ENCODE results near the gene SPTB. TPM values are rescaled to one million over a fixed set of nuclear protein-coding genes. Genes with fewer than 3 reads are reported as not detected.

The SPTB gene
- total RNA-seq, 2 donors from 2014 or later, result 0.34 to 0.42 TPM

GRCh38 chr14:64831419-64831818 lies 48.3 kb downstream of the SPTB start:
- DNase-seq (no peak), ATAC-seq (no peak)
- intact Hi-C loops (cut with DNase I, micrococcal nuclease), result no loop called here

- intact Hi-C loops (cut with DNase I, micrococcal nuclease), result no loop called here
- DNase-seq (no peak), ATAC-seq (no peak)
Measured at GRCh38 chr14:64830961-64831360, 48.7 kb downstream of the SPTB start.

GRCh38 chr14:64828071-64828470 lies 51.6 kb downstream of the SPTB start:
- intact Hi-C loops (cut with DNase I, micrococcal nuclease), result loop anchor here (10.0 kb wide), 2 partner anchors 67 to 157 kb away; partner anchors contain the start of gene FNTB (in 1 of the 2)
- no peak for DNase-seq
- ATAC-seq, result no peak

GRCh38 chr14:64826845-64827244 lies 52.9 kb downstream of the SPTB start:
- intact Hi-C loops (cut with DNase I, micrococcal nuclease), result loop anchor here (10.0 kb wide), 2 partner anchors 68 to 158 kb away; partner anchors contain the start of gene FNTB (in 1 of the 2)
- ATAC-seq (no peak), DNase-seq (no peak)

- DNase-seq (no peak), ATAC-seq (no peak)
- intact Hi-C loops (cut with DNase I, micrococcal nuclease), result loop anchor here (10.0 kb wide), 2 partner anchors 68 to 158 kb away; partner anchors contain the start of gene FNTB (in 1 of the 2)
Measured at GRCh38 chr14:64826333-64826732, 53.4 kb downstream of the SPTB start.

GRCh38 chr14:64825509-64825908 lies 54.2 kb downstream of the SPTB start:
- intact Hi-C loops (cut with DNase I, micrococcal nuclease), result loop anchor here (10.0 kb wide), 2 partner anchors 69 to 159 kb away; partner anchors contain the start of gene FNTB (in 1 of the 2)
- DNase-seq (no peak), ATAC-seq (no peak)

- intact Hi-C loops (cut with DNase I, micrococcal nuclease), result loop anchor here (10.0 kb wide), 2 partner anchors 70 to 160 kb away; partner anchors contain the start of gene FNTB (in 1 of the 2)
- DNase-seq (no peak), ATAC-seq (no peak)
Measured at GRCh38 chr14:64825006-64825405, 54.7 kb downstream of the SPTB start.

- no peak for ATAC-seq
- DNase-seq, result no peak
- intact Hi-C loops (cut with DNase I, micrococcal nuclease), result loop anchor here (10.0 kb wide), 2 partner anchors 70 to 160 kb away; partner anchors contain the start of gene FNTB (in 1 of the 2)
Measured at GRCh38 chr14:64824471-64824870, 55.2 kb downstream of the SPTB start.

- peak; percentile 74 to 85 for DNase-seq
- intact Hi-C loops (cut with DNase I, micrococcal nuclease), result loop anchor here (10.0 kb wide), 2 partner anchors 71 to 161 kb away; partner anchors contain the start of gene FNTB (in 1 of the 2)
- ATAC-seq, result peak; percentile 99
Measured at GRCh38 chr14:64823305-64823861, 56.3 kb downstream of the SPTB start.

GRCh38 chr14:64821651-64822050 lies 58.1 kb downstream of the SPTB start:
- ATAC-seq (no peak), DNase-seq (no peak)
- intact Hi-C loops (cut with DNase I, micrococcal nuclease), result loop anchor here (10.0 kb wide), 2 partner anchors 73 to 163 kb away; partner anchors contain the start of gene FNTB (in 1 of the 2)

- ATAC-seq (no peak), DNase-seq (no peak)
- intact Hi-C loops (cut with DNase I, micrococcal nuclease), result no loop called here
Measured at GRCh38 chr14:64818151-64818550, 61.6 kb downstream of the SPTB start.

GRCh38 chr14:64817631-64818030 lies 62.1 kb downstream of the SPTB start:
- ATAC-seq, result no peak
- no peak for DNase-seq
- intact Hi-C loops (cut with DNase I, micrococcal nuclease), result no loop called here

- DNase-seq (no peak), ATAC-seq (no peak)
- intact Hi-C loops (cut with DNase I, micrococcal nuclease), result no loop called here
Measured at GRCh38 chr14:64816221-64816783, 63.4 kb downstream of the SPTB start.

- no peak for ATAC-seq
- intact Hi-C loops (cut with DNase I, micrococcal nuclease), result no loop called here
- peak in 1 of 2 donors; percentile 7 for DNase-seq
Measured at GRCh38 chr14:64815257-64815656, 64.5 kb downstream of the SPTB start.

GRCh38 chr14:64812412-64812811 lies 67.3 kb downstream of the SPTB start:
- intact Hi-C loops (cut with DNase I, micrococcal nuclease), result no loop called here
- peak; percentile 100 for ATAC-seq
- DNase-seq, result peak; percentile 81 to 87

GRCh38 chr14:64811676-64812075 lies 68.0 kb downstream of the SPTB start:
- DNase-seq (no peak), ATAC-seq (peak; percentile 37)
- intact Hi-C loops (cut with DNase I, micrococcal nuclease), result no loop called here

GRCh38 chr14:64808449-64808848 lies 71.3 kb downstream of the SPTB start:
- intact Hi-C loops (cut with DNase I, micrococcal nuclease), result no loop called here
- ATAC-seq (no peak), DNase-seq (no peak)

- ATAC-seq, result no peak
- no peak for DNase-seq
- intact Hi-C loops (cut with DNase I, micrococcal nuclease), result no loop called here
Measured at GRCh38 chr14:64807551-64807950, 72.2 kb downstream of the SPTB start.

- ATAC-seq (no peak), DNase-seq (no peak)
- intact Hi-C loops (cut with DNase I, micrococcal nuclease), result no loop called here
Measured at GRCh38 chr14:64806862-64807495, 72.7 kb downstream of the SPTB start.

All from left colon (tissue), 2 donors.